Gastrocnemius medialis (tissue), 4 donors: Measurements from ENCODE around the gene LILRA5. TPM values are rescaled to one million over a fixed set of nuclear protein-coding genes. Genes with fewer than 3 reads are reported as not detected.

Experiments used
- ATAC-seq, 2 donors: fragments of 150-250 bp; one replicate each; pipeline ENCODE4 v1.9.1; 2016
- DNase-seq, 2 donors: peaks; one replicate each; pipeline ENCODE4 v3.0.0-alpha.2; 2019
- H3K27ac ChIP-seq, 4 donors: fragments of 200-600 bp; sonication (generic); 1 replicate in 1 of 4; 2 replicates in 3 of 4; pipeline ENCODE4 v1.5.1; 2016 to 2018; ENCODE audit warnings: mild to moderate bottlenecking in 2 of 4, moderate library complexity in 1 of 4
- H3K27me3 ChIP-seq, 3 donors: fragments of 200-600 bp; sonication (generic) in 2 of 3; 1 replicate in 1 of 3; 2 replicates in 2 of 3; pipeline versions ENCODE4 v1.5.1 to v1.6.0; 2016 to 2019; ENCODE audit warnings: mild to moderate bottlenecking in 1 of 3, moderate library complexity in 1 of 3
- H3K36me3 ChIP-seq, 2 donors: fragments of 200-600 bp; sonication (generic) in 1 of 2; one replicate each; pipeline ENCODE4 v1.5.1; 2017 to 2018
- H3K4me1 ChIP-seq, 2 donors: fragments of 200-600 bp; sonication (generic) in 1 of 2; one replicate each; pipeline ENCODE4 v1.5.1; 2016 to 2017; ENCODE audit warnings: mild to moderate bottlenecking in 2 of 2
- H3K4me3 ChIP-seq, 4 donors: fragments of 200-600 bp; sonication (generic) in 3 of 4; 1 replicate in 1 of 4; 2 replicates in 3 of 4; pipeline ENCODE4 v1.5.1; 2016 to 2019; ENCODE audit warnings: mild to moderate bottlenecking in 2 of 4
- H3K9me3 ChIP-seq, 3 donors: fragments of 200-600 bp; sonication (generic) in 2 of 3; 1 replicate in 1 of 3; 2 replicates in 2 of 3; pipeline ENCODE4 v1.5.1; 2016 to 2019
- CTCF ChIP-seq, 5 experiments: fragments of 450-650 bp in 3 of 5; fragments of 200-600 bp in 2 of 5; sonication (generic) in 2 of 5; IDR thresholded peaks in 4 of 5; conservative IDR thresholded peaks in 1 of 5; 1 replicate in 4 of 5; 2 replicates in 1 of 5; pipeline ENCODE4 v1.5.1; 2016 to 2019; ENCODE audit warnings: antibody characterized with exemption in 5 of 5, mild to moderate bottlenecking in 3 of 5, moderate library complexity in 3 of 5
- POLR2A ChIP-seq, 2 donors: fragments of 450-650 bp; IDR thresholded peaks; one replicate each; pipeline ENCODE4 v1.6.1; 2017; ENCODE audit warnings: antibody characterized with exemption in 2 of 2, mild to moderate bottlenecking in 2 of 2, moderate library complexity in 2 of 2
- in situ Hi-C, 4 donors: fragments of 200-750 bp; cut with MboI; loops; one replicate each; pipeline versions ENCODE4 v1.15.0 to v1.8.0; 2017; ENCODE audit warnings: low sequenced_read_pairs in 4 of 4
- intact Hi-C: fragments of 100-400 bp; cut with DNase I; formaldehyde crosslinking; loops from one replicate; pipeline ENCODE4 v1.15.1; 2023; ENCODE audit warnings: low total_unique reads
- total RNA-seq, 4 donors: library from RNA; depleted of rRNA; stranded (reverse); fragments of >200 nt; gene quantifications; one replicate each; pipeline versions ENCODE4 v1.1.0 to v1.2.3, GENCODE V29; 2016

The LILRA5 gene
- total RNA-seq, 4 donors from 2014 or later: 0.98 to 2.4 (median 1.1) TPM; not detected in 1

DNA sequence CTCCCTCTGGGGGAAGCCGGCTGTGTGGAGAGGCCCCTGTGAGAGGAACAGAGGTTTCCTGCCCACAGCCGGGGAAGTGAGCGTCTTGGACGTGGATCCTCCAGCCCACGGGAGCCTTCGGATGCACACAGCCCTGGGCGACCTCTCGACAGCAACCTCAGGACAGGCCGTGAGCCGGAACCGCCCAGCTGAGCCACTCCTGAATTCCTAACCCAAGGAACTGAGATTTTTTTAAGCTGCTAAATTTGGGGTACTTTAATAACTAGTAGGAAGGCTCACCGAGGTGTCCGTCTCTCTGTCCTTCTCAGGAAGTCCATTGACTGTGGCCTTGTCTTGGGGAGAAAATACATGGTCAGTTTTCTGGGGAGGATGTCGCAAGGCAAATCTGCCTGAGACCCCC, 42.7 kb upstream of the LILRA5 start:
- in situ Hi-C loops: no loop called here
- DNase-seq (no peak), ATAC-seq (no peak)
- Histone ChIP-seq H3K4me3 (no peak overlapping the region), H3K27me3 (no peaks in the 10 kb centered on the region), H3K36me3 (no peaks in the 10 kb centered on the region), H3K27ac (no peak overlapping the region), H3K9me3 (no peaks in the 10 kb centered on the region), H3K4me1 (no peaks in the 10 kb centered on the region)
- TF ChIP-seq POLR2A (IDR thresholded peaks at IDR 0.05) (no peak), CTCF (IDR thresholded peaks at IDR 0.05 in 4 of 5, conservative IDR thresholded peaks at IDR 0.05 in 1 of 5) (no peak)
- intact Hi-C loops: no loop called here

DNA sequence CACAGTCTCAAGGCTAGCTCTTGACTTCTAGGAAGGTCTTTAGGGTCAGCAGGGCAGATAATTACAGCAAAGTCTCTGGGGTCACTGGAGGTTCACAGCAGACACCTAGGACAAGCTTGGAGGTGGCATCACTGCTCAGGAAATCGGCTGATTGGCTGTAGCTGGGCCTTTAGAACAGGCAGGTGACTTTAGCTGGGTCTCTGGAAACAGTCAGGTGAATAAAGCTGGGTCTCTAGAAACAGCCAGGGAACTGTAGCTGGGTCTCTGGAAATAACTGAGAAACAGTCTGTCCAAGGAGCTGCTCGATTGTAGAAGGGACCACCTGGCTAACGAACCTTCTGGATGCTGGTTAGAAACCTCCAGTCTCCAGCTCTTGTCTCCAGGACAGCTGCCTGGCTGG, 41.8 kb upstream of the LILRA5 start:
- ATAC-seq (no peak), DNase-seq (no peak)
- intact Hi-C loops (no loop called here), in situ Hi-C loops (no loop called here)
- Histone ChIP-seq H3K9me3 (no peaks in the 10 kb centered on the region), H3K4me1 (no peaks in the 10 kb centered on the region), H3K36me3 (no peaks in the 10 kb centered on the region), H3K4me3 (no peak overlapping the region), H3K27ac (no peak overlapping the region), H3K27me3 (no peaks in the 10 kb centered on the region)
- TF ChIP-seq CTCF (IDR thresholded peaks at IDR 0.05 in 4 of 5, conservative IDR thresholded peaks at IDR 0.05 in 1 of 5) (no peak), POLR2A (IDR thresholded peaks at IDR 0.05) (no peak)

DNA sequence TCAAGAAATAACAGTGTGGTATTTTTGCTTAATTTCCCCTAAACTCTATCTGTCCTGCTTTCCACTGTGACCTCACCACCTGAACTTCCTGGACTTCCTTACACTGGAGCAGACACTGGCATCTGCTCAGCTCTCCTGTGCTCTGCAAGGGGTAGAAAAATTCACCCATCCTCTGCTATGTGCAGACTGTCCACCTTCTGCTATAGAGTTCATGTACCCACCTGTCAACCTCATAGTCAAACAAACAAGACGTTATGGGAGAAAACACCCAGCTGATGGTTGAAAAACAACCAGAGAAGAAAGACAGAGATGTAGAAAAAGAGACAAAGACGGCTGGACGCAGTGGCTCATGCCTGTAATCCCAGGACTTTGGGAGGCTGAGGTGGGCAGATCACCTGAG, 39.6 kb upstream of the LILRA5 start:
- in situ Hi-C loops (no loop called here), intact Hi-C loops (no loop called here)
- Histone ChIP-seq H3K9me3 (no peaks in the 10 kb centered on the region), H3K27me3 (no peaks in the 10 kb centered on the region), H3K4me3 (no peak overlapping the region), H3K27ac (no peak overlapping the region), H3K4me1 (no peaks in the 10 kb centered on the region), H3K36me3 (no peaks in the 10 kb centered on the region)
- DNase-seq: no peak
- ATAC-seq: no peak
- no peak for TF ChIP-seq CTCF (IDR thresholded peaks at IDR 0.05 in 4 of 5, conservative IDR thresholded peaks at IDR 0.05 in 1 of 5)
- no peak for TF ChIP-seq POLR2A (IDR thresholded peaks at IDR 0.05)

- H3K4me3 ChIP-seq: no peak overlapping the region
- in situ Hi-C loops (no loop called here), intact Hi-C loops (no loop called here)
- no peak overlapping the region for H3K27ac ChIP-seq
- H3K9me3 ChIP-seq: no peaks in the 10 kb centered on the region
- H3K36me3 ChIP-seq: no peaks in the 10 kb centered on the region
- TF ChIP-seq POLR2A (IDR thresholded peaks at IDR 0.05) (no peak), CTCF (IDR thresholded peaks at IDR 0.05 in 4 of 5, conservative IDR thresholded peaks at IDR 0.05 in 1 of 5) (no peak)
- no peak for DNase-seq
- no peaks in the 10 kb centered on the region for H3K4me1 ChIP-seq
- no peaks in the 10 kb centered on the region for H3K27me3 ChIP-seq
- no peak for ATAC-seq
These were observed 39.1 kb upstream of the LILRA5 start for GRCh38 chr19:54352041-54352440.

DNA sequence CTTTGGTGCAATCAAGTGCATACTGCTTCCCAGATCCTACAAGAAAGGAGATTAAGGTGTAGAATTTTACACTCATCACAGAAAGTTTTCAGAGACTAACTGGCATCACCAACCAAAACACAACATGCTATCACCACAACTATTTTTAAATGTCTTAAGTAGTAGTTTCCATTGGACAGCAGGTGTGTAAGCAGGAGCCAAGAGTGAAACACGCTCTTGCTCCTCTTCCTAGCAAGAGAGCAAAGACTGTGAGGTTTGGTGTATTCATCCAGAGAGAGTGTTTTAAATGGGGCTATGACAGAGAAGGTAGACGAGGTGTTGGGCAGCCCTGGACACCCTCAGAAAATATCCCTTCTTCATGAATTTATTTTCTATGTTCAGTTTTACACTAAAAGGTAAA, 38.5 kb upstream of the LILRA5 start:
- intact Hi-C loops: no loop called here
- in situ Hi-C loops: no loop called here
- Histone ChIP-seq H3K36me3 (no peaks in the 10 kb centered on the region), H3K9me3 (no peaks in the 10 kb centered on the region), H3K27me3 (no peaks in the 10 kb centered on the region), H3K27ac (no peak overlapping the region), H3K4me3 (no peak overlapping the region), H3K4me1 (no peaks in the 10 kb centered on the region)
- DNase-seq (no peak), ATAC-seq (no peak)
- TF ChIP-seq CTCF (IDR thresholded peaks at IDR 0.05 in 4 of 5, conservative IDR thresholded peaks at IDR 0.05 in 1 of 5) (no peak), POLR2A (IDR thresholded peaks at IDR 0.05) (no peak)
